Hepatocyte (in vitro differentiated cells): Measurements from ENCODE around the gene ZRSR2. TPM values are rescaled to one million over a fixed set of nuclear protein-coding genes. Genes with fewer than 3 reads are reported as not detected.
A peak's percentile ranks its signal among the peaks of the same experiment; 100 is the strongest.
"Not testable (repeated sequence)": the region's sequence is repeated elsewhere in the genome, so short reads cannot be mapped to it uniquely, and the experiment has no call there.

Experiments
- DNase-seq: peaks from one replicate; pipeline ENCODE4 v3.0.0-alpha.2; 2016; ENCODE audit warnings: low spot score
- H2AFZ ChIP-seq: fragments of 200-600 bp; sonication (generic); 2 replicates; pipeline ENCODE4 v1.6.0; 2016; ENCODE audit warnings: antibody characterized with exemption, mild to moderate bottlenecking
- H3K27ac ChIP-seq: fragments of 200-600 bp; sonication (generic); 2 replicates; pipeline ENCODE4 v1.5.1; 2016; ENCODE audit warnings: mild to moderate bottlenecking
- H3K27me3 ChIP-seq: fragments of 200-600 bp; sonication (generic); 2 replicates; pipeline ENCODE4 v1.6.1; 2016
- H3K36me3 ChIP-seq: fragments of 200-600 bp; sonication (generic); replicated peaks from 2 replicates; pipeline ENCODE4 v1.5.1; 2016; ENCODE audit warnings: low read depth; ENCODE audit not compliant: insufficient read depth
- H3K4me1 ChIP-seq: fragments of 200-600 bp; sonication (generic); 2 replicates; pipeline ENCODE4 v1.5.1; 2016; ENCODE audit warnings: mild to moderate bottlenecking, moderate library complexity; ENCODE audit not compliant: insufficient read depth
- H3K4me2 ChIP-seq: fragments of 200-600 bp; sonication (generic); 2 replicates; pipeline ENCODE4 v1.6.0; 2016
- H3K4me3 ChIP-seq: fragments of 200-600 bp; sonication (generic); 2 replicates; pipeline ENCODE4 v1.5.1; 2016; ENCODE audit warnings: mild to moderate bottlenecking
- H3K79me2 ChIP-seq: fragments of 200-600 bp; sonication (generic); 2 replicates; pipeline ENCODE4 v1.6.0; 2017; ENCODE audit warnings: mild to moderate bottlenecking
- H3K9me2 ChIP-seq: fragments of 200-600 bp; sonication (generic); replicated peaks from 2 replicates; pipeline ENCODE4 v1.6.0; 2017; ENCODE audit warnings: mild to moderate bottlenecking; ENCODE audit not compliant: insufficient read depth
- H3K9me3 ChIP-seq: fragments of 200-600 bp; sonication (generic); 2 replicates; pipeline ENCODE4 v1.5.1; 2016; ENCODE audit warnings: low read depth, mild to moderate bottlenecking
- H4K20me1 ChIP-seq: fragments of 200-600 bp; sonication (generic); 2 replicates; pipeline ENCODE4 v1.6.0; 2016; ENCODE audit warnings: mild to moderate bottlenecking; ENCODE audit not compliant: insufficient read depth, poor library complexity, severe bottlenecking
- CTCF ChIP-seq: fragments of 200-600 bp; sonication (generic); IDR thresholded peaks from 2 replicates; pipeline ENCODE4 v1.5.1; 2016; ENCODE audit warnings: antibody characterized with exemption, mild to moderate bottlenecking; ENCODE audit not compliant: poor library complexity
- EZH2 ChIP-seq: fragments of 200-600 bp; sonication (generic); IDR thresholded peaks from 2 replicates; pipeline ENCODE4 v1.6.1; 2016; ENCODE audit warnings: antibody characterized with exemption, mild to moderate bottlenecking, borderline replicate concordance
- EZH2phosphoT487 ChIP-seq: fragments of 200-600 bp; sonication (generic); IDR thresholded peaks from one replicate; pipeline ENCODE4 v1.6.1; 2018; ENCODE audit warnings: antibody characterized with exemption, mild to moderate bottlenecking, low read depth, moderate library complexity; ENCODE audit not compliant: unreplicated experiment, severe bottlenecking
- WGBS: methylation state at CpG from one replicate; pipeline ENCODE4 v1.1.6; 2016; ENCODE audit warnings: low lambda C conversion rate; ENCODE audit errors: missing lambda C conversion rate; 5-methylcytosine and 5-hydroxymethylcytosine counted together
- polyA plus RNA-seq: library from polyadenylated mRNA; unstranded; fragments of >200 nt; fragmentation: Nextera tagmentation; extraction: Ambion mirVana; gene quantifications from 2 replicates; pipeline ENCODE4 v1.2.1, GENCODE V29; 2016
- total RNA-seq: library from RNA; depleted of rRNA; stranded (reverse); fragments of >200 nt; gene quantifications from 2 replicates; pipeline ENCODE4 v1.2.3, GENCODE V29; 2014

ZRSR2 gene
- total RNA-seq (8.1 and 11.0 TPM in 2 replicates), polyA plus RNA-seq (15.7 and 24.0 TPM in 2 replicates)

GRCh38 chrX:15789979-15790768 is at the start of gene ZRSR2:
Gene ZRSR2 (plus strand): TSS chrX:15790484. CDS start chrX:15790496, 12 bp downstream.
- TF ChIP-seq CTCF (no peak), EZH2 (no peak), EZH2phosphoT487 (no peak)
- peak within 1 kb of the TSS; percentile 81 for H3K4me2 ChIP-seq
- peaks cover 27% of the 10 kb centered on the region for H3K79me2 ChIP-seq
- no peaks in the 10 kb centered on the region for H3K4me1 ChIP-seq
- no peaks in the 10 kb centered on the region for H3K27me3 ChIP-seq
- no peaks in the 10 kb centered on the region for H3K9me2 ChIP-seq
- H3K4me3 ChIP-seq = peak within 1 kb of the TSS; percentile 49
- no peaks in the 10 kb centered on the region for H3K9me3 ChIP-seq
- H2AFZ ChIP-seq = peak within 1 kb of the TSS; percentile 80
- DNase-seq = peak; percentile 94
- H3K27ac ChIP-seq = peak within 1 kb of the TSS; percentile 83
- no peaks in the 10 kb centered on the region for H3K36me3 ChIP-seq
- H4K20me1 ChIP-seq = no peaks in the 10 kb centered on the region
- under 1% methylated on average over 55 of the region's 55 CpGs for WGBS

GRCh38 chrX:15744181-15744867 is 46.0 kb upstream of the ZRSR2 start:
- no peak for TF ChIP-seq EZH2phosphoT487
- no peak for TF ChIP-seq CTCF
- TF ChIP-seq EZH2 = no peak
- peak; percentile 20 for DNase-seq
- Histone ChIP-seq H3K79me2 (peaks cover 7% of the 10 kb centered on the region), H3K27me3 (no peaks in the 10 kb centered on the region), H2AFZ (no peak overlapping the region), H3K4me3 (no peak overlapping the region), H4K20me1 (no peaks in the 10 kb centered on the region), H3K4me1 (peaks cover 7% of the 10 kb centered on the region), H3K9me3 (no peaks in the 10 kb centered on the region), H3K27ac (no peak overlapping the region), H3K9me2 (no peaks in the 10 kb centered on the region), H3K4me2 (no peak overlapping the region), H3K36me3 (no peaks in the 10 kb centered on the region)
- 76% methylated on average over 9 of the region's 9 CpGs for WGBS

DNA sequence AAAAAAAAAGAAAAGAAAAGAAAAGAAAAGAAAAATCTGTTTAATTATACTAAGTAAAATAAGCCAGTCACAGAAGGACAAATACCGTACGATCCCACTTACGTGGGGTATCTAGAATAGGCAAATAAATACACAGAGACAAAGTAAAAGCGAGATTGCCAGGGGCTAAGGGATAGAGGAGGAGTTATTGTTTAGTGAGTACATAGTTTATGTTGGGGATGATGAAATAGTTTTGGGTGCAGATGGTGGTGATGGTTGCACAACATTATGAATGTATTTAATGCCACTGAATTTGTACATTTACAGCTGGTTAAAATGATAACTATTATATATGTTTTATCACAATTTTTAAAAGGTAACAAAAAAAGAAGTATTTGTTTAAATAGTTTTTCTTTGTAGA is 45.1 kb upstream of the ZRSR2 start:
- peak overlapping the region; percentile 5 for H3K27ac ChIP-seq
- peaks cover 4% of the 10 kb centered on the region for H3K79me2 ChIP-seq
- no peaks in the 10 kb centered on the region for H3K9me2 ChIP-seq
- H4K20me1 ChIP-seq = no peaks in the 10 kb centered on the region
- no peaks in the 10 kb centered on the region for H3K27me3 ChIP-seq
- peaks cover 16% of the 10 kb centered on the region for H3K4me1 ChIP-seq
- no peaks in the 10 kb centered on the region for H3K9me3 ChIP-seq
- H3K36me3 ChIP-seq = no peaks in the 10 kb centered on the region
- H2AFZ ChIP-seq = no peak overlapping the region
- no peak for DNase-seq
- H3K4me2 ChIP-seq = peak overlapping the region; percentile 39
- TF ChIP-seq EZH2 = no peak
- no peak for TF ChIP-seq CTCF
- TF ChIP-seq EZH2phosphoT487 = no peak
- no peak overlapping the region for H3K4me3 ChIP-seq
- WGBS = 49% methylated on average over 4 of the region's 4 CpGs

GRCh38 chrX:15746651-15747050 is 43.6 kb upstream of the ZRSR2 start:
- not testable (repeated sequence) for H3K36me3 ChIP-seq, H3K79me2 ChIP-seq, H3K9me2 ChIP-seq, H4K20me1 ChIP-seq, H2AFZ ChIP-seq, H3K27ac ChIP-seq, DNase-seq, H3K4me3 ChIP-seq, H3K9me3 ChIP-seq, H3K27me3 ChIP-seq
- WGBS = 61% methylated on average over 6 of the region's 6 CpGs
- Histone ChIP-seq H3K4me2 (peak overlapping the region; percentile 24), H3K4me1 (peaks cover 28% of the 10 kb centered on the region)
